H1 (cell line): ENCODE data around the gene FGF4. TPM values are rescaled to one million over a fixed set of nuclear protein-coding genes. Genes with fewer than 3 reads are reported as not detected.

Experiments used
- RAD21 ChIP-seq, 2 experiments: IDR thresholded peaks in 1 of 2; conservative IDR thresholded peaks in 1 of 2; 2 replicates each; pipeline ENCODE4 v1.6.1; 2011; ENCODE audit warnings: low read depth in 2 of 2, low read length in 2 of 2, improper control_type of control experiment in 1 of 2, inconsistent platforms in 1 of 2, mild to moderate bottlenecking in 1 of 2, moderate library complexity in 1 of 2
- polyA plus RNA-seq, 7 experiments: library from polyadenylated mRNA; depleted of rRNA in 3 of 7; stranded (reverse) in 5 of 7; unstranded in 2 of 7; fragments of >200 nt in 5 of 7; fragments of 200-250 nt in 2 of 7; gene quantifications; 1 replicate in 5 of 7; 2 replicates in 1 of 7; 4 replicates in 1 of 7; pipeline versions ENCODE4 v1.2.1 to v1.2.3, GENCODE V29; 2011 to 2013; ENCODE audit warnings: missing spikeins in 2 of 7, mixed read lengths in 2 of 7
- total RNA-seq: library from RNA; stranded (reverse); fragmentation: NEBNext Ultra II Directional; extraction: Animal tissue kit (Norgen Biotek cat#: 25700); gene quantifications from 2 replicates; pipeline ENCODE4 v1.2.1, GENCODE V29; 2021
- TF ChIP-seq, protein P1 (sequence below): fragments of 300-600 bp; sonication (generic); IDR thresholded peaks from 2 replicates; pipeline ENCODE4 v1.7.1; 2012; ENCODE audit warnings: low read length, moderate library complexity, mild to moderate bottlenecking, inconsistent platforms; ENCODE audit not compliant: insufficient replicate concordance
- TF ChIP-seq, protein P2 (sequence below), 3 experiments: IDR thresholded peaks; 1 replicate in 2 of 3; 2 replicates in 1 of 3; pipeline versions ENCODE4 v1.5.1 to v1.6.1; 2011; ENCODE audit warnings: low read length in 3 of 3, mild to moderate bottlenecking in 3 of 3, inconsistent platforms in 2 of 3, low read depth in 1 of 3, moderate library complexity in 1 of 3; ENCODE audit not compliant: insufficient read depth in 1 of 3; ENCODE audit errors: control extremely low read depth in 1 of 3

FGF4 gene
- total and polyA plus RNA-seq, 2 of the 8 experiments (the other 6 are each of a cell fraction or from before 2014, with no cell fraction given): 0.57 to 2.0 TPM

DNA sequence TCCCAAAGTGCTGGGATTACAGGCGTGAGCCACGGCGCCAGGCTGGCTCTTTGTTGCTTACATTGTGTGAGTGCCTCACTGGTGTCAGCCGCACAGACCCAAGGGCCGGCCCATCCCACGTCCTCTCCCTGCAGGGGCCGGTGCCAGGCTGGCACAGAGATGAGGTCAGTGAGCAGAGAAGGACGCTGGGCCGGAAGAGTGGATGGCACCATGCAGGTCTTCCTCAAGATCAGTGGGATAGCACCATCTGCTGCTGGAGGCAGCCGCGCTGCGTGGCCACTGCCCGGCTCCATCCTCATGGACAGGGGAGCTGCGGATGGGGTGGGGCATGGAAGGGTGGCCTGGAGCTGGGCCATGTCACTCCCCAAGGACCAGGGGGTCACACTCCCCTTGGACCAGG lies 22.0 kb upstream of the FGF4 start (continued):
- TF ChIP-seq, protein P1, sequence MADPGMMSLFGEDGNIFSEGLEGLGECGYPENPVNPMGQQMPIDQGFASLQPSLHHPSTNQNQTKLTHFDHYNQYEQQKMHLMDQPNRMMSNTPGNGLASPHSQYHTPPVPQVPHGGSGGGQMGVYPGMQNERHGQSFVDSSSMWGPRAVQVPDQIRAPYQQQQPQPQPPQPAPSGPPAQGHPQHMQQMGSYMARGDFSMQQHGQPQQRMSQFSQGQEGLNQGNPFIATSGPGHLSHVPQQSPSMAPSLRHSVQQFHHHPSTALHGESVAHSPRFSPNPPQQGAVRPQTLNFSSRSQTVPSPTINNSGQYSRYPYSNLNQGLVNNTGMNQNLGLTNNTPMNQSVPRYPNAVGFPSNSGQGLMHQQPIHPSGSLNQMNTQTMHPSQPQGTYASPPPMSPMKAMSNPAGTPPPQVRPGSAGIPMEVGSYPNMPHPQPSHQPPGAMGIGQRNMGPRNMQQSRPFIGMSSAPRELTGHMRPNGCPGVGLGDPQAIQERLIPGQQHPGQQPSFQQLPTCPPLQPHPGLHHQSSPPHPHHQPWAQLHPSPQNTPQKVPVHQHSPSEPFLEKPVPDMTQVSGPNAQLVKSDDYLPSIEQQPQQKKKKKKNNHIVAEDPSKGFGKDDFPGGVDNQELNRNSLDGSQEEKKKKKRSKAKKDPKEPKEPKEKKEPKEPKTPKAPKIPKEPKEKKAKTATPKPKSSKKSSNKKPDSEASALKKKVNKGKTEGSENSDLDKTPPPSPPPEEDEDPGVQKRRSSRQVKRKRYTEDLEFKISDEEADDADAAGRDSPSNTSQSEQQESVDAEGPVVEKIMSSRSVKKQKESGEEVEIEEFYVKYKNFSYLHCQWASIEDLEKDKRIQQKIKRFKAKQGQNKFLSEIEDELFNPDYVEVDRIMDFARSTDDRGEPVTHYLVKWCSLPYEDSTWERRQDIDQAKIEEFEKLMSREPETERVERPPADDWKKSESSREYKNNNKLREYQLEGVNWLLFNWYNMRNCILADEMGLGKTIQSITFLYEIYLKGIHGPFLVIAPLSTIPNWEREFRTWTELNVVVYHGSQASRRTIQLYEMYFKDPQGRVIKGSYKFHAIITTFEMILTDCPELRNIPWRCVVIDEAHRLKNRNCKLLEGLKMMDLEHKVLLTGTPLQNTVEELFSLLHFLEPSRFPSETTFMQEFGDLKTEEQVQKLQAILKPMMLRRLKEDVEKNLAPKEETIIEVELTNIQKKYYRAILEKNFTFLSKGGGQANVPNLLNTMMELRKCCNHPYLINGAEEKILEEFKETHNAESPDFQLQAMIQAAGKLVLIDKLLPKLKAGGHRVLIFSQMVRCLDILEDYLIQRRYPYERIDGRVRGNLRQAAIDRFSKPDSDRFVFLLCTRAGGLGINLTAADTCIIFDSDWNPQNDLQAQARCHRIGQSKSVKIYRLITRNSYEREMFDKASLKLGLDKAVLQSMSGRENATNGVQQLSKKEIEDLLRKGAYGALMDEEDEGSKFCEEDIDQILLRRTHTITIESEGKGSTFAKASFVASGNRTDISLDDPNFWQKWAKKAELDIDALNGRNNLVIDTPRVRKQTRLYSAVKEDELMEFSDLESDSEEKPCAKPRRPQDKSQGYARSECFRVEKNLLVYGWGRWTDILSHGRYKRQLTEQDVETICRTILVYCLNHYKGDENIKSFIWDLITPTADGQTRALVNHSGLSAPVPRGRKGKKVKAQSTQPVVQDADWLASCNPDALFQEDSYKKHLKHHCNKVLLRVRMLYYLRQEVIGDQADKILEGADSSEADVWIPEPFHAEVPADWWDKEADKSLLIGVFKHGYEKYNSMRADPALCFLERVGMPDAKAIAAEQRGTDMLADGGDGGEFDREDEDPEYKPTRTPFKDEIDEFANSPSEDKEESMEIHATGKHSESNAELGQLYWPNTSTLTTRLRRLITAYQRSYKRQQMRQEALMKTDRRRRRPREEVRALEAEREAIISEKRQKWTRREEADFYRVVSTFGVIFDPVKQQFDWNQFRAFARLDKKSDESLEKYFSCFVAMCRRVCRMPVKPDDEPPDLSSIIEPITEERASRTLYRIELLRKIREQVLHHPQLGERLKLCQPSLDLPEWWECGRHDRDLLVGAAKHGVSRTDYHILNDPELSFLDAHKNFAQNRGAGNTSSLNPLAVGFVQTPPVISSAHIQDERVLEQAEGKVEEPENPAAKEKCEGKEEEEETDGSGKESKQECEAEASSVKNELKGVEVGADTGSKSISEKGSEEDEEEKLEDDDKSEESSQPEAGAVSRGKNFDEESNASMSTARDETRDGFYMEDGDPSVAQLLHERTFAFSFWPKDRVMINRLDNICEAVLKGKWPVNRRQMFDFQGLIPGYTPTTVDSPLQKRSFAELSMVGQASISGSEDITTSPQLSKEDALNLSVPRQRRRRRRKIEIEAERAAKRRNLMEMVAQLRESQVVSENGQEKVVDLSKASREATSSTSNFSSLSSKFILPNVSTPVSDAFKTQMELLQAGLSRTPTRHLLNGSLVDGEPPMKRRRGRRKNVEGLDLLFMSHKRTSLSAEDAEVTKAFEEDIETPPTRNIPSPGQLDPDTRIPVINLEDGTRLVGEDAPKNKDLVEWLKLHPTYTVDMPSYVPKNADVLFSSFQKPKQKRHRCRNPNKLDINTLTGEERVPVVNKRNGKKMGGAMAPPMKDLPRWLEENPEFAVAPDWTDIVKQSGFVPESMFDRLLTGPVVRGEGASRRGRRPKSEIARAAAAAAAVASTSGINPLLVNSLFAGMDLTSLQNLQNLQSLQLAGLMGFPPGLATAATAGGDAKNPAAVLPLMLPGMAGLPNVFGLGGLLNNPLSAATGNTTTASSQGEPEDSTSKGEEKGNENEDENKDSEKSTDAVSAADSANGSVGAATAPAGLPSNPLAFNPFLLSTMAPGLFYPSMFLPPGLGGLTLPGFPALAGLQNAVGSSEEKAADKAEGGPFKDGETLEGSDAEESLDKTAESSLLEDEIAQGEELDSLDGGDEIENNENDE: no peak
- peak; percentile 57 to 73 for TF ChIP-seq RAD21 (IDR thresholded peaks at IDR 0.05 in 1 of 2, conservative IDR thresholded peaks at IDR 0.05 in 1 of 2; ENCODE audit: low read depth in 2 of 2, low read length in 2 of 2)
- TF ChIP-seq, protein P2, sequence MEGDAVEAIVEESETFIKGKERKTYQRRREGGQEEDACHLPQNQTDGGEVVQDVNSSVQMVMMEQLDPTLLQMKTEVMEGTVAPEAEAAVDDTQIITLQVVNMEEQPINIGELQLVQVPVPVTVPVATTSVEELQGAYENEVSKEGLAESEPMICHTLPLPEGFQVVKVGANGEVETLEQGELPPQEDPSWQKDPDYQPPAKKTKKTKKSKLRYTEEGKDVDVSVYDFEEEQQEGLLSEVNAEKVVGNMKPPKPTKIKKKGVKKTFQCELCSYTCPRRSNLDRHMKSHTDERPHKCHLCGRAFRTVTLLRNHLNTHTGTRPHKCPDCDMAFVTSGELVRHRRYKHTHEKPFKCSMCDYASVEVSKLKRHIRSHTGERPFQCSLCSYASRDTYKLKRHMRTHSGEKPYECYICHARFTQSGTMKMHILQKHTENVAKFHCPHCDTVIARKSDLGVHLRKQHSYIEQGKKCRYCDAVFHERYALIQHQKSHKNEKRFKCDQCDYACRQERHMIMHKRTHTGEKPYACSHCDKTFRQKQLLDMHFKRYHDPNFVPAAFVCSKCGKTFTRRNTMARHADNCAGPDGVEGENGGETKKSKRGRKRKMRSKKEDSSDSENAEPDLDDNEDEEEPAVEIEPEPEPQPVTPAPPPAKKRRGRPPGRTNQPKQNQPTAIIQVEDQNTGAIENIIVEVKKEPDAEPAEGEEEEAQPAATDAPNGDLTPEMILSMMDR (IDR thresholded peaks at IDR 0.05; ENCODE audit: control extremely low read depth in 1 of 3, insufficient read depth in 1 of 3, low read depth in 1 of 3, low read length in 3 of 3): peak; percentile 47 to 57 (median 55)
